Testis (tissue), 3 donors: ENCODE results near the gene DUOXA1. TPM values are rescaled to one million over a fixed set of nuclear protein-coding genes. Genes with fewer than 3 reads are reported as not detected.
"Not testable (repeated sequence)": the region's sequence is repeated elsewhere in the genome, so short reads cannot be mapped to it uniquely, and the experiment has no call there.

Source experiments
- DNase-seq: peaks from one replicate; pipeline ENCODE4 v3.0.0-alpha.2; 2019
- H3K27ac ChIP-seq, 2 donors: fragments of 200-600 bp; sonication (generic); one replicate each; pipeline ENCODE4 v1.5.1; 2019
- H3K27me3 ChIP-seq: fragments of 200-600 bp; sonication (generic); one replicate; pipeline ENCODE4 v1.5.1; 2019
- H3K36me3 ChIP-seq: fragments of 200-600 bp; sonication (generic); one replicate; pipeline ENCODE4 v1.5.1; 2017; ENCODE audit warnings: low read depth; ENCODE audit errors: missing control alignments
- H3K4me1 ChIP-seq: fragments of 200-600 bp; sonication (generic); one replicate; pipeline ENCODE4 v1.5.1; 2019
- H3K4me3 ChIP-seq, 2 donors: fragments of 200-600 bp; sonication (generic); one replicate each; pipeline ENCODE4 v1.5.1; 2017 to 2019
- H3K9me3 ChIP-seq: fragments of 200-600 bp; sonication (generic); one replicate; pipeline ENCODE4 v1.5.1; 2017
- POLR2A ChIP-seq: fragments of 450-650 bp; IDR thresholded peaks from one replicate; pipeline ENCODE4 v1.6.1; 2017; ENCODE audit warnings: antibody characterized with exemption, mild to moderate bottlenecking, moderate library complexity
- whole genome bisulfite sequencing, 2 donors: methylation state at CpG; one replicate each; pipeline ENCODE4 v1.1.5; 2018; 5-methylcytosine and 5-hydroxymethylcytosine counted together
- intact Hi-C: fragments of 100-400 bp; cut with DNase I; formaldehyde crosslinking; loops from one replicate; pipeline ENCODE4 v1.15.1; 2023; ENCODE audit warnings: low total_unique reads
- polyA plus RNA-seq: library from polyadenylated mRNA; stranded (reverse); fragments of 350-450 nt; fragmentation: Illumina TruSeq; extraction: RNeasy Lipid Tissue Mini Kit (QIAGEN cat#74804); gene quantifications from one replicate; pipeline ENCODE4 v1.2.3, GENCODE V29; 2014; ENCODE audit warnings: low read depth, low replicate concordance; ENCODE audit not compliant: insufficient read depth
- total RNA-seq, 2 donors: library from RNA; depleted of rRNA; stranded (reverse); fragments of >200 nt; gene quantifications; one replicate each; pipeline ENCODE4 v1.2.3, GENCODE V29; 2016
- TF ChIP-seq, protein P1 (sequence below), 3 experiments: fragments of 450-650 bp in 2 of 3; fragments of 200-600 bp in 1 of 3; sonication (generic) in 1 of 3; IDR thresholded peaks; one replicate each; pipeline ENCODE4 v1.5.1; 2016 to 2019; ENCODE audit warnings: antibody characterized with exemption in 3 of 3, mild to moderate bottlenecking in 2 of 3, moderate library complexity in 1 of 3

Gene DUOXA1
- total and polyA plus RNA-seq, 3 donors from 2014 or later, result 0.31 to 1.0 (median 0.94) TPM

DNA sequence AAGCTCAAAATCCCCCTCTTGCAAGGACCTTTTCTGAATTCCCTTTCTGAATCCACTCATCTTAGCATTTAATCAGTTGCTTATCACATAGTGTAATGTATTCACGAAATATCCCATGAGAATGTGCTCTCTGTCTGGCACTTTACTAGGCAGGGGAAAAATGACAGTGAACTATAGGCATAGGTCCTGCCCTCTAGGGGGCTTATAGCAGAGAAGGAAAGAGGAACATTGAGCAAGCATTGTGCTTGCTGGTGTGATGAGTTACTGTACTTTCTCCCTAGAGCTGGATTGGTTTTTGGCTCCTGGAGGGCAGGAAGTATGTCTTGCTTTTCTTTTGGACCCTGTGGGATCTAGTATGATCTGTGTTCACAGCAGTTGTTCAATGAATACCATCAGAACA lies 42.2 kb downstream of the DUOXA1 start:
- TF ChIP-seq, protein P1, sequence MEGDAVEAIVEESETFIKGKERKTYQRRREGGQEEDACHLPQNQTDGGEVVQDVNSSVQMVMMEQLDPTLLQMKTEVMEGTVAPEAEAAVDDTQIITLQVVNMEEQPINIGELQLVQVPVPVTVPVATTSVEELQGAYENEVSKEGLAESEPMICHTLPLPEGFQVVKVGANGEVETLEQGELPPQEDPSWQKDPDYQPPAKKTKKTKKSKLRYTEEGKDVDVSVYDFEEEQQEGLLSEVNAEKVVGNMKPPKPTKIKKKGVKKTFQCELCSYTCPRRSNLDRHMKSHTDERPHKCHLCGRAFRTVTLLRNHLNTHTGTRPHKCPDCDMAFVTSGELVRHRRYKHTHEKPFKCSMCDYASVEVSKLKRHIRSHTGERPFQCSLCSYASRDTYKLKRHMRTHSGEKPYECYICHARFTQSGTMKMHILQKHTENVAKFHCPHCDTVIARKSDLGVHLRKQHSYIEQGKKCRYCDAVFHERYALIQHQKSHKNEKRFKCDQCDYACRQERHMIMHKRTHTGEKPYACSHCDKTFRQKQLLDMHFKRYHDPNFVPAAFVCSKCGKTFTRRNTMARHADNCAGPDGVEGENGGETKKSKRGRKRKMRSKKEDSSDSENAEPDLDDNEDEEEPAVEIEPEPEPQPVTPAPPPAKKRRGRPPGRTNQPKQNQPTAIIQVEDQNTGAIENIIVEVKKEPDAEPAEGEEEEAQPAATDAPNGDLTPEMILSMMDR (IDR thresholded peaks at IDR 0.05), result no peak
- TF ChIP-seq POLR2A, result no peak

DNA sequence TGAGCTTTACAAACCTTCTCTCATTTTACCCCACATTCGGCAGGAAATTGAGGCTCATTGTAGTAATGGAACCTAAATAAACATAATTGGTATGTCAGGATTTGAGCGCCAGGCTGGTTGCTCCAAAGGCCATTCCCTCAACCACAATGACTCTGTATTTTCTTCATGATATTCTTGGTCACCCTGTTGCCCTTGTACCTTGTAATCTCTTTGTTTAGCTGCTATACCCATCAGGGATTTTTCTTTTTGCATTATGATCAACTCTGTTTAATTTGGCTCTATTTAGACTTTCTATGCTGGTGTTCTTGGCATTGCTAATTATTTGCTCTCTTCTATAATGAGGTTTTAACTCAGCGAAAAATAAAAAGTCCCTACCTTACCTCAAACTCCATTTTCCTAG lies 45.5 kb downstream of the DUOXA1 start:
- no peak for DNase-seq
- Histone ChIP-seq H3K9me3 (no peaks in the 10 kb centered on the region), H3K27me3 (no peaks in the 10 kb centered on the region), H3K4me1 (peaks cover 3% of the 10 kb centered on the region), H3K4me3 (no peak overlapping the region), H3K36me3 (no peaks in the 10 kb centered on the region), H3K27ac (no peak overlapping the region)
- WGBS, 2 donors, result 73 to 91% methylated on average over 3 of the region's 3 CpGs
- TF ChIP-seq, protein P1 (IDR thresholded peaks at IDR 0.05), result no peak
- TF ChIP-seq POLR2A, result no peak
- intact Hi-C loops, result no loop called here

More for the DNA sequence above, 42.2 kb downstream of the DUOXA1 start:
- H3K4me3 ChIP-seq, result no peak overlapping the region
- H3K9me3 ChIP-seq, result no peaks in the 10 kb centered on the region
- DNase-seq, result no peak
- WGBS, 2 donors, result 69 to 94% methylated on average over 1 of the region's 1 CpG
- peaks cover 3% of the 10 kb centered on the region for H3K4me1 ChIP-seq
- no peaks in the 10 kb centered on the region for H3K27me3 ChIP-seq
- no peaks in the 10 kb centered on the region for H3K36me3 ChIP-seq
- intact Hi-C loops, result no loop called here
- H3K27ac ChIP-seq, result no peak overlapping the region

DNA sequence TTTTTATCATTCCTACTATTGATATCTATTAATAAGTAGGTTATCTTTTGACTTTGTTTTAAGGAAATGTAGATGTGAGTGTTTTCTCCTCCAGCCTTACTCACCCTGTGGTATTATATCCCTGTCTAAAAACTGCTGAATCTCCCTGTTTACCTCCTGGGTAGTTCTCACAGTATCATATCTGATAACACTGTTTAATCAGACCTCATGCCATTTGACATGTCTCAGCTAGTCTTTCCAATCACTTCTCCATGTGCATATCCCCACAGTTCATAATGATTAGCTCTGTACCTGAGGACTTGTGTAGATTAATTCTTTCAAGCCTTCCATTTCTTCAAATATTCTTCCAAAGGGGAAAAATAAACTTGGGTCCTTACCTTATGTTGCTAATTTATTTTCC lies 46.5 kb downstream of the DUOXA1 start:
- no peak for DNase-seq
- H3K27ac ChIP-seq, result no peak overlapping the region
- H3K4me1 ChIP-seq, result no peaks in the 10 kb centered on the region
- H3K9me3 ChIP-seq, result no peaks in the 10 kb centered on the region
- TF ChIP-seq, protein P1 (IDR thresholded peaks at IDR 0.05), result no peak
- TF ChIP-seq POLR2A, result no peak
- no peak overlapping the region for H3K4me3 ChIP-seq
- intact Hi-C loops, result no loop called here
- H3K36me3 ChIP-seq, result no peaks in the 10 kb centered on the region
- H3K27me3 ChIP-seq, result no peaks in the 10 kb centered on the region

DNA sequence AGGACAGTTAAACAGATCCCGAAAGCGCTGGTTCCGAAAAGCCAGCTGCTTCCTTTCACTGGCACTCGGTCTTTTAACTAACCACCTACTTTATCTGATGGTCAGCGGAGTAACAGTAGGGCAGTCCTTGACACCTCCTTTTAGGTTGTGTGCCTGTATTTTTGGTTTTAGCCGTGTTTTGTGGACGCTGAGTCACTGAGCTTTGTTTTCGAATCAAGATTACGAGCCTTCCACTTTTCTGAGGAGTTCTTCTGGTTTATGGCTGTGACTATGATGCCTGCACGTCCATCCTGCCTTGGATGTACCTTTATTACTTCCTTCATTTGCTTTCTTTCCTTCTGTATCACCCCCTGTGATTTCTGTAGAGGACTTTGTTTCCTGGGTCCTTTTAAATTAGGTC lies 47.3 kb downstream of the DUOXA1 start:
- H3K27ac ChIP-seq, DNase-seq, H3K27me3 ChIP-seq, H3K9me3 ChIP-seq, H3K4me1 ChIP-seq, intact Hi-C loops, H3K4me3 ChIP-seq, H3K36me3 ChIP-seq: not testable (repeated sequence)
- WGBS, 2 donors, result 51 to 66% methylated on average over 5 to 7 of the region's 10 CpGs

DNA sequence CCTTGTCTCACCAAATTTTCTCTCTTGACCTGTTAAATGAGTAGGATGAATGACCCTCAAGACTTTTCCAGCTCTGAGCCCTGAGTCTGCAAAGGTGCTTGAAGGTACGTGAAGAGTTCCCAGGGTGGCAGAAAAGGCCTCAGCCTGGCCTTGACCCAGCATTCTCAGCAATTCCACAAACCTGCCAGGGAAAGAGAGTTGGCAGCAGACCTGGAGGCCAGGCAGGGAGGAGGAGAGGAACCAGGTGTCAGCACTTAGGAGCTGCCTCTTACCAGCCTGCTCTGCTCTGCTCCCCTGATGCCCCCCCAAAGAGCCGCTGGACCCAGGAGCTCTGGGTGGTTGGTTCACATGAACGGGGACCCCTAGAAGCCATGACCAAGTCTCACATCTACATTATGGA lies 49.1 kb downstream of the DUOXA1 start:
- H3K4me3 ChIP-seq, H3K36me3 ChIP-seq, H3K27me3 ChIP-seq, H3K4me1 ChIP-seq, H3K9me3 ChIP-seq, H3K27ac ChIP-seq, intact Hi-C loops, DNase-seq: not testable (repeated sequence)
- 71 to 79% methylated on average over 2 to 3 of the region's 3 CpGs for WGBS, 2 donors

DNA sequence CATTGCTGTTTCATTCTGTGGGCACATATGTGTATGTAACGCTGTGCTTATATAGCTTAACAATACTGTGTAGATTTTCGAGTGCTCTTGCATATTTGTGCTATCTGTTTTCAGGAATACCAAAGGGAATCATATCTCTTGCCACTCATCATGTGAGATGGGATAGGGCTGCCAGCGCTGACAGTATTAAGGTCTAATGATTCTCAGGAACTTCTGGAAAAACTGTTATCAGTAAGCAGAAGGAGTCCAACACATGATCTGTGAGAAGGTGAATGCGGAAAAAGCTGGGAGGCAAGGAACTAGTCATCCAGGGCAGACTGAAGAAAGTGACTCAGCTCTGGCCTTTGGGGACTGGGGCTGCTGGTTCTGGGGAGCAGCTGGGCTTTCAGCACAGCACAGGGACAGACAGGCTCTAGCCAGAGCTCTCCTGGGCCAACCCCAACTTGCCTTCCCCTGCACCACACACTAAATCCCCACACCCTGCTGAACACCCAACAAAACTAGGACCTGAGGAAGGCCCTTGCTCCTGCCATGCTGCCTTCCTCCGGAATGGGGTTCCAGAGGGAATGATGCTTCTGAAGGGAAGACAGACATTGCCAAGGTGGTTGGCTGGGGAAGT lies 49.9 kb downstream of the DUOXA1 start:
- H3K36me3 ChIP-seq, H3K27ac ChIP-seq, H3K27me3 ChIP-seq, intact Hi-C loops, H3K4me3 ChIP-seq, H3K4me1 ChIP-seq, DNase-seq, H3K9me3 ChIP-seq: not testable (repeated sequence)
- 71 to 73% methylated on average over 5 of the region's 5 CpGs for WGBS, 2 donors

DNA sequence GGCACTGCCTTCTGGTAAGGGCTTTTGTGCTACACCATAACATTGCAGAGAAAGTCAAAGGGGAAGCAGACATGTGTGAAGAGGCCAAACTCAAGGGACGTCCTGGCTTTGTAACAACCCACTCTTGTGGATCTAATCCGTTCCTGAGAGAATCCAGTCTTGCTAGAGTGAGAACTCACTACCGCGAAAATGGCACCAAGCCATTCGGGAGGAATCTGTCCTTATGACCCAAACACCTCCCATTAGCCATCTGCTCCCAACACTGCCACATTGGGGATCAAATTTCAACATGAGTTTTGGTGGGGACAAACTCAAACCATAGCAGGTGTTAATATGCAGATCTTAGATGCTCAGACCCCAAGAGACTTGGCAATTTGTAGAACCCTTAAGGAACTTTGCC lies 50.5 kb downstream of the DUOXA1 start:
- H3K36me3 ChIP-seq, H3K9me3 ChIP-seq, H3K27me3 ChIP-seq, DNase-seq, H3K4me3 ChIP-seq, intact Hi-C loops, H3K27ac ChIP-seq, H3K4me1 ChIP-seq: not testable (repeated sequence)
- 67 to 71% methylated on average over 5 of the region's 5 CpGs for WGBS, 2 donors

DNA sequence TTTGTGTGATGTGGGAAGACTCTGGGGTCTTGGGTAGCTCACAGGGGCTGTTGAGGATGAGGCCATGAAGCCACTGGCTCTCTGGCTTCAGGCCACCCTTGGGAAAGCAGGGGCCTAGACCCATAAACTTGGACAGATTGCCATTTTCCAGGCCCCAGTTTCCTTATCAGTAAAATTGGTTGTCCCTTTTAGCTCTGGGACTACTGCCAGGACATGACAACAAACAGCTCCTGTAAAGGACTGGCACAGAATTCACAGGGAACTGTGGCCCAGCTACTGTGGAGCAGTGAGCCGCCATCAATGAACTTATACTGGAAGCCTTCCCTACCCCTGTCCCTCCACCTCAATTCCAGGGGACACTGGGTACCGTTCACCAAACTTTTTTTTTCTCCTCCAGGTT lies 52.3 kb downstream of the DUOXA1 start:
- H3K27ac ChIP-seq, intact Hi-C loops, H3K36me3 ChIP-seq, H3K27me3 ChIP-seq, H3K4me3 ChIP-seq, H3K9me3 ChIP-seq, H3K4me1 ChIP-seq: not testable (repeated sequence)
- WGBS, 2 donors, result 58 to 75% methylated on average over 2 of the region's 2 CpGs
- DNase-seq, result peak; percentile 32

DNA sequence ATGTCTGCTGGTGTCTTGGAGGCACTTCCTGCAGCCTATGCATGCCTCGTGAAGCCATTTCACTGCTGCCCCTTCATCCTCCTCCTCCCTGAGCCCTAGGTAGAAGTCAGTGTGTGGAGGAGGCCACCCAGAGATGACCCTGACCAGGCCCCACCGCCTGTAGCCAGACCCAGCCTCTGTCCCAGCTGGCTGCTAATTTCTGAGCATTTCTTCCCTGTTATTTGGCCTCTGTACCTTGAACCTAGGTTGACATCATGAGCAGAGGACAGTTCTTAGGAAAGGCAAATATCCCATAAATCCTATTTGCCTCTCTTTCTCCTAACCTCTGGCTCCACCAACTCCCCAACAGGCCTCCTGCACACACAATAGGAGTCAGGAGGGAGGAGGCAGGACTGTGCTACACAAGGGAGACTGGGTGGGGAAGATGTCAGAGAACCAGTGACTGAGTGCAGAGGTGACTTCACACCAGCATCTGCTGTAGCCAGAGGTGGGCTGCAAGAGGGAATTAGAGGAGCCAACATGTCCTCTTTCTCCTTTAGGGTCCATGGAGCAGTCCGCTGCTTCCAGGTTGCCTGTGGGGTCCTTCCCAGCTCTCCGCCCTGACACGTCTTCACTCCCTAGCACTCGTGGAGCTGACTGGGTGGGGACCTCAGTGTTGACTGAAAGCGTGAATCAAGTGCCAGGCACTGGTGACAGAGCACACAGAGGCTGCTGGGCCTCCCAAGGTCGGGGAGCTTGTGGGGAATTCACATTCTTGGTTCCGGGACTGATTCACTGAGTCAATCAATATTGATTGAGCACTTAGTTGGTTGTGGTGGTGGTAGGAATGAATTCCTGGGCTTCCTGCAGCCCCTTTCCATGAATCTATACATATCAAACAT lies 54.0 kb downstream of the DUOXA1 start:
- H3K4me3 ChIP-seq, H3K27ac ChIP-seq, H3K4me1 ChIP-seq, H3K27me3 ChIP-seq, DNase-seq, H3K36me3 ChIP-seq, intact Hi-C loops, H3K9me3 ChIP-seq: not testable (repeated sequence)
- 40% methylated on average over 1 of the region's 9 CpGs; no CpG with 5 or more reads in 1 of the 2 donors for WGBS, 2 donors
